GM21825 (cell line): ENCODE results near the gene CCDC138.

Source experiments
- ATAC-seq: cut with Tn5 transposase; IDR thresholded peaks from one replicate; pipeline ENCODE4 v1.9.1; 2021; ENCODE audit warnings: mild to moderate bottlenecking, moderate library complexity; ENCODE audit not compliant: unreplicated experiment

Gene CCDC138

DNA sequence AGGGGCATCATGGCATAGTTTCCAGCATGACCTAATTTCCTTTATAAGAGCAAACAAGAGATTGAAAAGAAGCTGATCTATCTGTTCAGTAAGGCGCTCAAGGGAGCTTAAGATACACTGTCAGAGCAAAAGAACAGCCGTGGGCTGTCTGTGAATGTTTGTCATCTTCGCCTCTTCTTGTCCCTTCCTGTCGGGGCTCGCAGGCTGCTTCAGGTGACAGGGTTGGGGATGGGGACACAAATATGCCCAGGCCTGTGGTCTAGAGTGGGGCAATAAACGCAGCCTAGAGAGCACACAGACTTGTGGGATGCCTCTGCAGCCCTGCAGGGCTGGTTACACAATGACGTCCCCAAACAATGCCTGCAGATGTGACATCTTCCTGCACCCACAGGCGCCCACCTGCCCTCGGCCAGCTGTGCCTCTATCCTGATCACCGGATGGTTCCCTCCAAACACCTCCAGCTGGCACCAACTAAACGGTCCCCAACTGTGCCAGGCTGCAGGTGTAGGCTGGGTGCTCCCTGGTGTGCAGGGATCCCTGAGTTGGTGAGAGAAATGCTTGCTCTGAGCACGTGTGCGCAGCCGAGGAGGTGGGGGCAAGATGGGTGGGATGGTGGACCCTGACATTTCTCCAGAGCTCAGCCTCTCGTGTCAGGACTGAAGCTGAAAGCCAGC, 129.7 kb downstream of the CCDC138 start:
- ATAC-seq, result no peak

DNA sequence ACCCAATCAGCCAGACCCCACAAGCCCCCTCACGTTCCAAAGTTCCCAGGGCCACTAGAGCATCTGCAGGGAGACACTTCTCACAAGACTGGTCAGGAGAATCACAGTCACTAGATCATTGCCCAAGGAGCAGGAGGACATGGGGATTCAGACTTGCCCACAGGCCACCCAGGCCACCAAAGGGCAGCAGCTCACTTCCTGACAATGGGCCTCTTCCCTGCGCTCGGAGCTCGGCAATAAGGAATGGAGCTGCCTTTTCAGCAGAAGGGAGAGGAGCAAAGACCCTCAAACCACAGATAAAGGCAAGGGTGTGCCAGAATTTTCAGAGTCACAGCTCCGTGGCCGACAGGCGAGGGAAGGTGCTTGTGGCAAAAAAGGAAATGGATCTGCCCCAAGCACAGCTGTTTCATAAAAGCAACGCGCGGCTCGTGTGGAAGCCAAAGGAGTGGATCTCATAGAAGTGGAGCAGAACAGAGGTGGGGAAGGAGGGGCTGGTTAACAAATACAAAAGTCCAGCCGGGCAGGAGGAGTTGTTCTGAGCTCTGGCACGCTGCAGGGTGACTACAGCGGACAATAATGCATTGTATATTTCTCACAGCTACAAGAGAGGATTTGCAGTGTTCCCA, 130.3 kb downstream of the CCDC138 start:
- no peak for ATAC-seq

DNA sequence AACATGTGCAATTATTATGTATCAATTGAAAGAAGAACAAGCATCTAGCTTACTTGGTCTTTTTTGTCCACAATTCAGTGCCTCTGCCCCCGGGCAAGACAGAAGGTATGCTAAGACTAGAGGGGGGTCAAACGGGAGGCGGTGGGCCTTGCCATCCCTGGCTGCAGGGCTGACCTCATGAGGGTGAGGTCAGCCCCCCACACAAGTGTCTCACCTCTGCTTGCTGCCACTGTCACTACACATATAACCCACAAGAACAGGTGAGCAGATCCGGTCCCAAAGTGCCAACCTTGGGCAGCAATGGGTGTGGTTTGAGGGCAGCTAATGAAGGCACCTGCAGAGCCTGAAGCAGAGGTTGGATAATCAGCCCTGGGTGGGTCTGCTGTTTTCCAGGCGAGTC, 131.0 kb downstream of the CCDC138 start:
- no peak for ATAC-seq

DNA sequence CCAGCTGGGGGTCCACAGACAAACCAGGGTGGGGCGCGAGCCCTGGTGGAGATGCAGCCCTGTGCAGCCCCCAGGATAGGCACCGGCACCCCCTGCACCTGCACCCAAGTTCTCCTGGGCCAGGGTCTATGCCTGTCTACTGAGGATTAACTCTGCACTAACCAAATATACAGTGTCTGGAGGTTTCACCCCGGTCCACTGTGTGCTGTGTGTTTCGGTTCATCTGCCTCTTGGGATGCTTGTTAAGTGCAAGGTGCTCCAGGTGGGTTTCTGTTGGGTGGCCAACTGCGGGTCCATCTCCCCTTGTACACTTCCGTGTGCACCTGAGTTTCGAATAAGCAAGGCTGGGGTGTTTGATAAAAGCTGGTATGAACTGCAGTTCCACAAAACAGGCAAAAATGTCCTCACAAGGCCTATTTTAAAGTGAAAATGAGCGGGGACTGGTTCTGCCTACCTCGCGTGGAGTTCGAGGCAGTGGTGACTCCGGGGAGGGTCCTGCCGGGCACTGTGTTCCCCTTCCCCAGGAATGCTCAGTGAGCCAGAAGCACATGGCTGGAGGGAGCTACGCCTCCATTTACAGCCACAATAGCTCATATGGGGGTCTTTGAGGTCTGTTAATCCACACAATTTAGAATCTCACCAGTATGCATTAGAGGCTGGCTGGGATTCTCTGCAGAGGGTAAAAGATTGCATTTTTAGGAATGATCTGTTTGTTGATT, 131.7 kb downstream of the CCDC138 start:
- no peak for ATAC-seq

DNA sequence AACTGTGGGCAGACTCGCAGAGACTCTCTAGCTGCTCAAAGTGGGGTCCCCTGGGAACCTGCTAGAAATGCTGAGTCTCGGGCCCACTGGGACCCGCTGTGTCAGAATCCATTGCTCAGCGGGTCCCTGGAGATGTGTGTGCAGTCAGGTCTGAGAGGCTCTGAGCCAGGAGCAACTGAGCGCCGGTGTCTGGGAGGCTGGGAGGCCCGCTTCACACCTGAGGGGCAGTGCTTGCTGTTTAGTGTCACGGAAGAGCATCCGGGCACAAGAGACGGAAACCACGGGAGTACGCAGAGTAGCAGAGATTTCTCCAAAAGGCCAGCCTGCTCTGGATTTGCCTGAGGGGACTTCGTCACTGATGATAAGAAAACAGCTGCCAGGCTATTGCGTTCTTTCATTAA, 132.4 kb downstream of the CCDC138 start:
- no peak for ATAC-seq

DNA sequence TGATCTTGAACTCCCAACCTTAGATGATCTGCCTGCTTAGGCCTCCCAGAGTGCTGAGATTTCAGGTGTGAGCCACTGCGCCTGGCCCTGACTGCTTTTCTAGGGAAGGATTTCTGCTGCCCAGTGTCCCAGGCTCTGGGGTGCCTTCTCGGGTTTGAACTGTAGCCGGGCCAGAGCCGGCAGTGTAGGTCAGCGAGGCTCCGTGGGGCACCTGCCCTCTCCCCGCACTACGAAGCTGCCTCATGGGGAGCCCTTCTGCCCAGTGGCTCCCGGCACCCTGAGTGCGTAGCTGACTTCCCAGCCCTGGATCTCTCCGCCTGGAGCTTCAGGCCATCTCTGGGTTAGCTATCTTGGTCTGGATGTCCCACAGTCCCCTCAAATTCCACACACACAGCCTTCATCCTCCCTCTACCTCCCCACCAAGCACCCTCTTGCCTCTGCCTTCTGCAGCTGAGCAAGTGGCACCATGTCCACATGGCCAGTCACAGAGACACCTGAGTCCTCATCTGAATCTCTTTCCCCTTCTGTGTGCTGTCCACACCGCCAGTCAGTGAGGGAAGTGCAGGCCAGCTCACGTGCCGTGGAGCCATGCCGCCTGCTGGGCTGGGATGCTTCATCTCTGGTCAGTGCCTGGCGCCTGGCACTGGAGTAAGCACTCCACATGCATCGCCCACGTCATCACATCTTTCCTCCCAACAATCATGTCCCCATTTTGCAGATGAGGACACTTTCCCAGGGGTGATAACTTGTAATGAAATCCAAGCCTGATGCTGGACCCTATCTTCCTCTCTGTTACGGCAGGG, 133.2 kb downstream of the CCDC138 start:
- no peak for ATAC-seq

DNA sequence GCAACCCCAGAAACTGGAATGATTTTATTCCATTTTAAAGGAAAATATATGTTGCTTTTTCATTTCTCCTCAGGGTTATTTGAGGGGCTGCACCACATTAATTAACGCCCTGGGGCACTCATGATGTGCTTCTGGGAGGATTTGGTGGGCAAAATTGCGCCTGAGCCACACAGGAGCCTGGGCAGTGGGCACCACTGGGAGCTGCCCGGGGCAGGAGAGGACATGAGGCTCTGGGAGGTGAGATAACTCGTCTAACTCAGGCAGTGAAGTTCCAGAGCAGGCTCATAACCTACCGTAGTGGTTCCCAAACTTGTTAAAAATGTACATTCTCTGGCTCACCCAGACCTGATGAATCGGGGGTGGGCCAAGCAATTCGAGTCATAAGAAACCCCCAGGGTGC, 134.1 kb downstream of the CCDC138 start:
- ATAC-seq, result no peak

DNA sequence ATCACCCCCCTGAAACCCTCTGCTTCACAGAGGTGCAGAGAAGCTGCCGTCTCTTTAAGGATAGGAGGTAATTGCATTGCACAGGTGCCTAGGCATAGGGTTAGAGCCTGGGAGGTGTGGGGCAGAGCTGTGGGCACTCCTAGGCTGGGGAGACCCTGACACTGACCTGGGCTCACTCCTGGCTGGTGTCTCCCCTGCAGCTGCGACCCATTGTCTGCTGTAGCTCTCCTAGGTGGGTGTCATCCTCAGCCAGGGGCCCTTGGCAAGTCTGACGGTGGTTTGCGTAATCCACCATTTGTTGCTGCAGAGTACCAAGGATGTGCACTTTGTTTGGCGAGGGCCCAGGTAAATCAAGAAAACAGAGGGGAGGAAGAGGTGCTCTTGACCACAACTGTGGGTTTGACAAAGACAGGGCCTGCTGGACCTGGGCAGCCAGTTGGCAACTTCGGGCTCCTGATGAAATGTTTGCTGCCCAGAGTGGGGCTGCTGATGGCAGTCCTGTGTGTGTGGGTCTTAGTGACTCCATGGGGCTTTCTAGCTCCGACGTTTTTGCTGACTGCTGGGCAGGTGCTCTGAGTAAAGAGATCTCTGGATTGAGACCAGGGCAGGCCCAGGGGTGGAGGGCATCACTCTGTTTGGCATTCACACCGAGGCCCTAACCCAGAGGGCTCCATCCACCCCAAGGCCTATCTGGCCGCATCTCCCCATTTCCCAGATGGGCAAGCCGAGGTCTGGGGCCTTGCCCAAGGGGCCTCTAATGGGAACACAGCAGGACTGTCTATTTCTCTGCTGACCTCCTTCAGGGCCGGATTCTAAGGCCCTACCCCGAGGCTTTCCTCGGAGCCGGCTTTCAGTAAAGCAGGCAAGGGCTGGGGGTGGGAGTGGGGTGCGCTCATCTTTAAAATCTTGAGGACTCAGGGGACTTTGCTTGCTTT, 134.8 kb downstream of the CCDC138 start:
- ATAC-seq, result no peak

DNA sequence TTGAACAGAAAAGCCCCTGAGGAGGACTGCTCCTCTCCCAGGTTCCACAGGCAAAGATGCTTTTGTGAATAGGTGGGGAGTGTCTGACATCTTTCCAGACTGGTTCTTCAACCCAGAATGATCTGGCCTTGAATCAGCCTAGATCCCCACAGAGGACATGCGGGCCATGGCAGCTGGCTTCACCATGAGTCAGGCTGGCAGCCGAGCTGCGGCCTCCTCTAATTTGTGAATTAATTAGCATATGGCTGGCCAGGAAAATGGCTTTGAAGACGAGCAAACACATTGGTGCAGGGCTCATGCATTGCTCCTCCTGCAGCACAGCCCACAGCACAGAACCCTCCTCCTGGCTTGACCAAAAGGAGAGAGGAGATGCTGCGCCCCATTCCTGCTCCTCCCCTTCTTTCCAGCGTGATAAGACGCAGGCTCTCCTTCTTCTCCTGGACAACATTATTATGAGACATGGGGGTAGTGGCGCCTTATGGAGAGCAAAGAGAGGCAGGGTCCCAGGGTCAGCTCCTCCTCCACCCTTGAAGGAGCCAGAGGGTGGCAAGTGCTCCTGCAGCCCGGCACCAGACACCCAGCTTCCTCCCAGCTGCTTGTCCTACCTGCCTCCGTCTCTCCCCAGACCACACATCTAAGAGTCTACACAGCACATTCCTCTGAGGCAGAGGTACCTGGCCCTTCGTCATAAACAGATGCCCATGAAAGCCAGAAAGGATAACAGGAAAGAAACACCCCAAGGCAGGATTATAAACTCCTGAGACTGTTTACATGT, 135.8 kb downstream of the CCDC138 start:
- no peak for ATAC-seq

DNA sequence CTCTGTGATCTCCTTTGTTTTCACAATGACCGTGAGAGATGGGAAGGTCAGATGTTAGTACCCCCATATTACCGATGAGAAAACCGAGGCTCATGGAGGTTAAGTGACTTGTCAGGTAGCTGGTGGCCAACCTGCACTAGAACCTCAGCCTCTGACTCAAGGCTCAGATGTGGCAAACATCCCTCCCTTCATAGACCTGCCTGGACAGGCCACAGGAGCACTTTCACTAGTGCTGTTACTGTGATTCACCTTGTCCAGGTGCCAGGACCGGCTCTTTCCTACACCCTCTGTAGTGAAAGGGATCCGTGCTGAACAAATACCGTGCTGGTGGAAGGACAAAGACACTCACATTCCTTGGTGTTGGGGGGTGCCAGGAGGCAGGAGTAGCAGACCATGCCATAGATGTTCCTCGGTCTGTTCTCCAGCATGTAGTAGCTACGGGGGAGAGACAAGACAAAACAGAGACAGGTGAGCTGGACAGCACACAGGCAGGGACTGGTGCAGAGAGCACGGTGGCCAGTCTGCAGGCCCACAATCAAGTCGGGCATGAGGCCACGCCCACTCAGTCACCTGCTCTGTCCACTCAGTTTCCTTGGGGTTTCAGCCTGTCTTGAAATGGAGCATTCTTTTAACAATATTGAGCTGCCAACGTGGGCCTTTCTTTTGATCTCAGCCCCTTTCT, 136.6 kb downstream of the CCDC138 start:
- no peak for ATAC-seq

DNA sequence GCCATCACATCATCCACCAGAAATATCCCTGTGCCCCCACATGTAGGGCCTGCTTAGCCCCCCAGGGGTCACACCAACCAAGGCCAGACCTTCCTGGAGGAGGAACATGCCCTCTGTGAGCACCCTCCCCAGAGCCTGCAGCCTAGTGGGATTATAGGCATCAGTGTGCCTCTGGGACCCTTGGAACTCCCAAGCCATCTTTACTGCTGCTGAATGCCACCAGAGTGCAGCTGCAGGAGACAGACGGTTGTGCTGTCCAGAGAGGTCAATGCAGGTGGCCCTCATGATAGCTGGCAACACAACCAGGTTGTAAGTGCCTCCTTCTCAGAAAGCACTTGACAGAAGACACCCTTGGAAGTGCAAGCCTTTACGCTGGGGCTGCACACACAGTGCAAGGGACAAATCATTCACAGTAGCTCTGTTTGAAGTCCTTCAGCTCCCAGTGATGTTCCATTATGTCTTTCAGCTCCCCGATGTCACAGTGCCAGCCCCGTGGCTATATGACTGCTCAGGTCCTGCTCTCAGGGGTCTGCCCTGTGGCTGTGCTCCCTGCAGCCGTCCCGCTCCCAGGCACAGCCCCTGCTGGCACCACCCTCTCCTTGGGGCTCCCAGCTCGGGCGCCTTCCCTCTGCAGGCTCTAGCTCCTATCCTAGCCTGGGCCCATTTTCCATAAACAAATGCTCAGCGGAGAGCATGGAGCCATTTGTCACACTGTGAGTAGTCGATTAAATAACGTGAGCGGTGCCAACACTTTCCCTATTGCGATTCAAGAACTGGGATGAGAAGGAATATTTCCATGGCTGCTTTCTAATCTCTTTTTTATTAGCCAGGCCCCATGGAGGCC, 137.4 kb downstream of the CCDC138 start:
- no peak for ATAC-seq

DNA sequence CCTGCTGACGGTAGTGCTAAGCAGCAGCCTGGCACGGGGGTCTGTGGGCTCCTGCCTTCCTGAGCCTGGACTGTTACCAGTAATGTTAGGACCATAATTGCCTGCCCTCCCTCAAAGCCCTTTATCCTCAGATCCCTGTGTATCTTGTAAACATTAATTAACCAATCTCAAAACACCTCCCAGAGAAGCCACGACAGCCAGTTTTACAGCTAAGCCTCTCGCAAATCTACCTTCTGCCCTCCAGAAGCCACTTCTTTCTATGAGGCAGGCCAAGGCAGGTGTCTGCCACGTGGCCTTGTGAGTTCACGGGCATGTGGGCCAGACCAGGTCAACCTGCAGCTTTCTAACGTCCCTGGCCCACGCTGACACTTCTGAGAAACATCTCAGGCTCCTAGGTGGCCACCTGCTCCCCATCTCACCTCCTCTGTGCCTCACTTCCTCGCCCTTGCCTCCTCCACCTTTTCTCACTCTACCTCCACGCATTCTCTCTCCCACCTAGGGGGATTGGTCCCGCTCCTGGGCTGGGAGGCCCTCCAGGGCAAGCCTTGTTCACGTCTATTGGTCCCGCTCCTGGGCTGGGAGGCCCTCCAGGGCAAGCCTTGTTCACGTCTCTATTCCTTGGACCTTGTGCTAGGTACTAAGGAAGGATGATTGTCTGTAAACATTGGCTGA, 138.1 kb downstream of the CCDC138 start:
- no peak for ATAC-seq

DNA sequence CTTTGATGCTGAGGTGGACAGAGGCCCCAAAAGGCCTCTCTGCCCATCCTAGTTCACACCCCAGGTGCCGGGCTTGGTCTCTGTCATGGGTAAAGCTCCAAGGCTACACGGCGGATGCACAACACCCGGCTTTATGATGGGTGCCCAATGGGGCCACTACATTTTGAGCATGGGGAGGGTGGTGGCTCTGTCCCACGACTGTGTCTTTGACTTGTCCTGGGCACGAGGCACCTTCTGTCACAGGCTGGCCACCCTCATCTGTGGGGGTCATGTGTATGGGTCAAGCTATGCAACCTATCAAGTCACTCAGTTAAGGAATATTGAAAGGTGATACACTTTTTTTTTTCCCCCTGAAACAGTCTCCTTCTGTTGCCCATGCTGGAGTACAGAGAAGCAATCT, 138.7 kb downstream of the CCDC138 start:
- no peak for ATAC-seq

DNA sequence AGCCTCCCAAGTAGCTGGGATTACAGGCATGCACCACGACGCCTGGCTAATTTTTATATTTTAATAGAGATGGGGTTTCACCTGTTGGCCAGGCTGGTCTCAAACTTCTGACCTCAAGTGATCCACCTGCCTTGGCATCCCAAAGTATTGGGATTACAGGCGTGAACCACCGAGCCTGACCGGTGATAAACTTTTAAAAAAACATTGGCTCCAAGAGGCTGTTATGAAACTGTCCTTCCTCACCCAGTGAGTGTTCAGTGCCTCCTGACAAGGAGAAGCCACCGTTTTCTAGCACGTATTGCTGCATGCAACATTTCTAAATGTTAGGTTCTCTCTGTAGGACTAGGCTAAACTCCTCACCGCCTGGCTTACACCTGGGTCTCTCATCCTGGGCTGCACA, 139.2 kb downstream of the CCDC138 start:
- no peak for ATAC-seq
